Measurements from ENCODE around the gene AK3. TPM values are rescaled to one million over a fixed set of nuclear protein-coding genes. Genes with fewer than 3 reads are reported as not detected.
A peak's percentile ranks its signal among the peaks of the same experiment; 100 is the strongest.

Gene AK3
- polyA plus RNA-seq, 4 donors, result 93.3 to 121 (median 118) TPM

GRCh38 chr9:4709380-4709779 lies 31.6 kb downstream of the AK3 start:
- no peak for DNase-seq (ENCODE audit: low read depth in 4 of 4, low spot score in 3 of 4)

- no peak for DNase-seq (ENCODE audit: low read depth in 4 of 4, low spot score in 3 of 4)
Measured at GRCh38 chr9:4706971-4707622, 33.9 kb downstream of the AK3 start.

- DNase-seq (ENCODE audit: low read depth in 4 of 4, low spot score in 3 of 4), result peak in 1 of 4 donors; percentile 7
Measured at GRCh38 chr9:4706021-4706420, 35.0 kb downstream of the AK3 start.

GRCh38 chr9:4704129-4704528 lies 36.9 kb downstream of the AK3 start:
- DNase-seq (ENCODE audit: low read depth in 4 of 4, low spot score in 3 of 4), result no peak

GRCh38 chr9:4701526-4701925 lies 39.5 kb downstream of the AK3 start:
- no peak for DNase-seq (ENCODE audit: low read depth in 4 of 4, low spot score in 3 of 4)

GRCh38 chr9:4700932-4701331 lies 40.1 kb downstream of the AK3 start:
- DNase-seq (ENCODE audit: low read depth in 4 of 4, low spot score in 3 of 4), result no peak

GRCh38 chr9:4700091-4700490 lies 40.9 kb downstream of the AK3 start:
- no peak for DNase-seq (ENCODE audit: low read depth in 4 of 4, low spot score in 3 of 4)

- no peak for DNase-seq (ENCODE audit: low read depth in 4 of 4, low spot score in 3 of 4)
Measured at GRCh38 chr9:4691795-4692194, 49.2 kb downstream of the AK3 start.

- no peak for DNase-seq (ENCODE audit: low read depth in 4 of 4, low spot score in 3 of 4)
Measured at GRCh38 chr9:4690144-4690543, 50.9 kb downstream of the AK3 start.

GRCh38 chr9:4689687-4690104 lies 51.3 kb downstream of the AK3 start:
- no peak for DNase-seq (ENCODE audit: low read depth in 4 of 4, low spot score in 3 of 4)

- no peak for DNase-seq (ENCODE audit: low read depth in 4 of 4, low spot score in 3 of 4)
Measured at GRCh38 chr9:4689021-4689420, 52.0 kb downstream of the AK3 start.

GRCh38 chr9:4686584-4686983 lies 54.4 kb downstream of the AK3 start:
- no peak for DNase-seq (ENCODE audit: low read depth in 4 of 4, low spot score in 3 of 4)

GRCh38 chr9:4686112-4686511 lies 54.9 kb downstream of the AK3 start:
- no peak for DNase-seq (ENCODE audit: low read depth in 4 of 4, low spot score in 3 of 4)

- no peak for DNase-seq (ENCODE audit: low read depth in 4 of 4, low spot score in 3 of 4)
Measured at GRCh38 chr9:4684820-4685219, 56.2 kb downstream of the AK3 start.

GRCh38 chr9:4680750-4681149 lies 60.3 kb downstream of the AK3 start:
- no peak for DNase-seq (ENCODE audit: low read depth in 4 of 4, low spot score in 3 of 4)

- DNase-seq (ENCODE audit: low read depth in 4 of 4, low spot score in 3 of 4), result no peak
Measured at GRCh38 chr9:4680173-4680525, 60.9 kb downstream of the AK3 start.

- peak; percentile 91 to 96 (median 94) for DNase-seq (ENCODE audit: low read depth in 4 of 4, low spot score in 3 of 4)
Measured at GRCh38 chr9:4679268-4680172, 61.5 kb downstream of the AK3 start, which contains the start of gene CDC37L1. CDC37L1 (plus strand) TSS chr9:4679569; CDS start chr9:4679768, 199 bp downstream.

GRCh38 chr9:4678679-4679267 lies 62.2 kb downstream of the AK3 start:
- DNase-seq (ENCODE audit: low read depth in 4 of 4, low spot score in 3 of 4), result peak in 1 of 4 donors; percentile 53

GRCh38 chr9:4677392-4677791 lies 63.6 kb downstream of the AK3 start:
- no peak for DNase-seq (ENCODE audit: low read depth in 4 of 4, low spot score in 3 of 4)

GRCh38 chr9:4674783-4675182 lies 66.2 kb downstream of the AK3 start:
- no peak for DNase-seq (ENCODE audit: low read depth in 4 of 4, low spot score in 3 of 4)

- no peak for DNase-seq (ENCODE audit: low read depth in 4 of 4, low spot score in 3 of 4)
Measured at GRCh38 chr9:4671737-4672136, 69.3 kb downstream of the AK3 start.

GRCh38 chr9:4670591-4670990 lies 70.4 kb downstream of the AK3 start:
- DNase-seq (ENCODE audit: low read depth in 4 of 4, low spot score in 3 of 4), result no peak

Measured in right renal pelvis (tissue), 4 donors.